HG03520 (cell line): ENCODE data around the gene GMNC.
A peak's percentile ranks its signal among the peaks of the same experiment; 100 is the strongest.
"Not testable (repeated sequence)": the region's sequence is repeated elsewhere in the genome, so short reads cannot be mapped to it uniquely, and the experiment has no call there.

ENCODE experiments used
- ATAC-seq: cut with Tn5 transposase; IDR thresholded peaks from one replicate; pipeline ENCODE4 v1.9.1; 2021; ENCODE audit warnings: mild to moderate bottlenecking, moderate library complexity; ENCODE audit not compliant: unreplicated experiment

GMNC gene, protein sequence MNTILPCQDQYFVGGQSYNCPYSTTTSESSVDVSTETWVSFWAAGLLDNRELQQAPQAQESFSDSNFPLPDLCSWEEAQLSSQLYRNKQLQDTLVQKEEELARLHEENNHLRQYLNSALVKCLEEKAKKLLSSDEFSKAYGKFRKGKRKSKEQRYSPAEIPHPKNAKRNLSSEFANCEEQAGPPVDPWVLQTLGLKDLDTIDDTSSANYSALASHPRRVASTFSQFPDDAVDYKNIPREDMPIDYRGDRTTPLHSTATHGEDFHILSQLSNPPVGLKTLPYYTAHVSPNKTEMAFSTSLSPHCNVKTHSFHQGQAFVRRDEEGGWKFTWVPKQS

DNA sequence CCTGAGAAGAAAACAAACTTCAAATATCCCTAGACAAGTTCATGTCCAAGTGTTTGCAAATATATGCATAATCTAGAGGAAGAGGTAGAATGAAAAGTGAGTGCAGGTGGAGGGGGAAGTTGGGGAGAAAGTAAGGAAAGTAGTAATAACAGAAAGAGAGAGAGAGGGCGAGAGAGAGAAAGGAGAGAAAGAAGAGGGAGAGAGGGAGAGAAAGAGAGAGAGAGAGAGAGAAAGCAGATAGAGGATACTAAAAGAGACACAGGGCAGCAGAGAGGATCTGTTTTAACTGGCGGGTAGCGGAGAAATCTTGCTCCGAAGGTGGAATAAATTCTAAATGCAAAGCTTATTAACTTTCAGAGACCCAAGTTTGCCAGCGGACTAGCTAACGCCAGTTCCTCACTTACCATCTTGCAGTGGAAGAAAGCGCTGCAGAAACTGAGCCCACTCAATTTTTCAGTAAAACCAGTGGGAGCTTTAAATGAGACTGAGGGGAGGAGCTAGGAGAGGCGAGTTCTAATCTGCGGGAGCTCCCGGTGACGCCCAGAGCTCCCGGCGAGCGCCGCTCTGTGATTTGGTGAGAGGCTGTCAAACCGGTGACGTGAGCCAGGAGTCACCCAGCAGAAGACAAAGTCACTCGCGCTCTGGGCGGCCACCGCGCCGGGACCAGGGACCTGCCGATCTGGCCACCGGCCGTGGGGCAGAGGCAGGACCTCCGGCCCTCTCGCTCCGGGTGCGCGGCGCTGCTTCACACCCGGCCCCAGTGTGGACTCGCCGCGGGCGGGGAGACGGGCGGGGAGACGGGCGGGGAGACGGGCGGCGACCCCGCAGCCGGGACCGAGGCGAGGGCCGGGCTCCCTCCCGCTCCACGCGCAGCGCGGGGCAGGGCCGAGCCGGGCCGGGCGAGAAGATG lies at the start of gene GMNC:
TSS of gene GMNC (minus strand) at position 486 of the 910 bp plus-strand sequence. CDS start at position 407, 79 bp downstream.
- ATAC-seq, result peak; percentile 91

DNA sequence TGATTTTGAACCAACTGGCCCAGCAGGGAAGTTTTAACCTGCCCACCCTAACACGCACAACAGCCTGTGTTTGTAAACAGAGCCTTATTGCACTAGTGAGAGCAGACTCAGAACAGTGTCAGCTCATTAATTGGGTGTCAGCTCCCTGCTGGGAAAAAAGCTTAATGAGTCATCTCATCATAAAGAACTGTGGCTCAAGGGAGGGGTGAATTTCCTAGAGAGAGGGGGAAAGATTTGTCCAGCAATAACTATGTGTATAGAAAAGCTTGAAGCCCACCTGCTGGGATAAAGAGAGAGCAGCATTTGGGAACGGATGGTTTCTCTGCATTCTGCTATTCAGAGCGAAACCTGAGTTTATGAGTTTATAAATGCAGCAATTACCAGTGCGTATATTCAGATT lies 48.9 kb upstream of the GMNC start:
- ATAC-seq, result no peak

DNA sequence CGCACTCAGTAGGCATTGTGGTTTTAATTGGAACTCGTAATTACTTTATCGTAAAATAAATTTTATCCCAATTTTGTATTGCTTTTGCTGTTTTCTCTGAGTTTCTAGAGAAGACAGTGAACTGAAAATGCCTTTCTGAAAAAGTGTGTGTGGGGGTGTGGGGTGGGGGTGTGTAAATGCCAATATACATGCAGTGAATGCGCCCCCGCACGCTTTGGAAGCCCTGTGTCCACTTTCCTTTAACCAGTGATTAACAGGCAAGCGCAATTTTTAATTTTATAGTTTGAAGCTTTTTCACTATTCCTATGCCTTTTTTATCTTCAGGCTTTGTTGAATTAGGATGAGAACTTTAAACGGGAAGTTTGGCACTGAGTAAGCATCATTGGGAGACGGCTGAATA lies 47.4 kb upstream of the GMNC start:
- ATAC-seq, result no peak

DNA sequence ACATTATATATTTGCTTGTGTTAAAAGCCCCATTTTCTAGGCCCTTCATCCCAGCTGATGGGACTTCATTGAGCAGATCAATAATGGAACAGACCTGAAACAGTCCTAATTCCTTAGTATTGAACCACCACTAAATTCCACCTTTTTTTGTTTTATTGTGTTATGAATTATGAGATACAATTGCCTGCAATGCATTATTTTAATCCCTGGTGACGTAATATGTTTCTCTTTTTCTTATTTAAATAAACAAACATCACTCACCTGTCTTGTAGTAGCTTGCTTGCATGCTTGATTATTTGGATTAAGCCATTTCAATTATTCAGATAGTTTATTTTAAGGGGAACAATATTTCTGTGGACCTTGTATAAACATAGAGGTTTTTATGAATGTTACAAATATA lies 40.7 kb upstream of the GMNC start:
- no peak for ATAC-seq

DNA sequence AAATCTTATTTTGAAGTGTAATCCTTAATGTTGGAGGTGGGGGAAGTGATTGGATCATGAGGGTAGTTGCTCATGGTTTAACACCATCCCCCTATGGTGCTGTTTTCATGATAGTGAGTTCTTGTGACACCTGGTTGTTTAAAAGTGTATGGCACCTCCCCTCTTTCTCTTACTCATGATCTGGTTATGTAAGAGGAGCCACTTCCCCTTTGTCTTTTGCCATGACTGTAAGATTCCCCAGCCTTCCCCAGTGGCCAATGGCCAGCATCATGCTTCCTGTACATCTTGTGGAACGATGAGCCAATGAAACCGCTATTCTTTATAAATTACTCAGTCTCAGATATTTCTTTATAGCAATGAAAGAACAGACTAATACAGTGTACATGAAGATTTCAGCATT lies 39.8 kb upstream of the GMNC start:
- no peak for ATAC-seq

DNA sequence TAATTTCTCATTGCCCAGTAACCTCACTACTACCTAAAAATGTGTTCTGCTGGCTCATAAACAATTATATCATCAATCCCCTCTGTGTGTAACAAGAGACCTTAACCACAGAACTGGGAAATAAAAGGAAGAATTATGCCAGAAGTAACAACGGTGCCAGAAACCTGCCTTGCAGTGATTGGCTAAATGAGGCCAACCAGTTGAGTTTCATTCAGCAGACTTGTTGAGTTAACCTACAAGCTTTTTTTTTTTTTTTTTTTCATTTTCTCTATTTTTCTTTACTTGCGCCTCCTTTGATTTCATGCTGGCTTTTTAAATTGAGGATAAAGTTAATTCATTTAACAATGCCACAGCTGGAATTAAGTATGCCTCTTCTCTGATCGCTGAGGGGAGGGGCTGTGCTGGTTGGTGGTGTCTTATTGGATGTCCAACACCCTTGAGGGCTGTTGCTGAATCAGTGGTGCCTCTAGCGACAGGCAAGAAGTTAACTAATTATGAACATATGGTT lies 30.0 kb upstream of the GMNC start:
- ATAC-seq, result no peak

DNA sequence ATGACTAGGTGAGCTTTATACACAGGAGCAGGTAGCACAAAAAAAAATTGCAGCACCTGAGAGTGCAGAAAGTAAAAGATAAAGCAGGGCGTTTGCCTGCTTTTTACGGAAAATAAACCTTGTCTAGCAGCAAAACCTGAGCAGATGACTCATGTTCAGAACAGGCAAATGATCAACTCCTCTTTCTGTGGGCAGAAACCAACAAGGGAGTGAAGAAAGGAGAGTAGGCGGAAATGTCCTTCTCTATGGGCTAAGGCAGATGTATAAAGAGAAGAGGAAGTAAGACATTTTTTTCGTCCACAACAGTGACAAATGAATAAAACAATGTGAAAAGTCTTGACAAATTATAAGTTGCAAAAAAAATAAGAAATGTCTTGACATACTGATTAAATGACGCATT lies 24.5 kb upstream of the GMNC start:
- peak; percentile 90 for ATAC-seq

DNA sequence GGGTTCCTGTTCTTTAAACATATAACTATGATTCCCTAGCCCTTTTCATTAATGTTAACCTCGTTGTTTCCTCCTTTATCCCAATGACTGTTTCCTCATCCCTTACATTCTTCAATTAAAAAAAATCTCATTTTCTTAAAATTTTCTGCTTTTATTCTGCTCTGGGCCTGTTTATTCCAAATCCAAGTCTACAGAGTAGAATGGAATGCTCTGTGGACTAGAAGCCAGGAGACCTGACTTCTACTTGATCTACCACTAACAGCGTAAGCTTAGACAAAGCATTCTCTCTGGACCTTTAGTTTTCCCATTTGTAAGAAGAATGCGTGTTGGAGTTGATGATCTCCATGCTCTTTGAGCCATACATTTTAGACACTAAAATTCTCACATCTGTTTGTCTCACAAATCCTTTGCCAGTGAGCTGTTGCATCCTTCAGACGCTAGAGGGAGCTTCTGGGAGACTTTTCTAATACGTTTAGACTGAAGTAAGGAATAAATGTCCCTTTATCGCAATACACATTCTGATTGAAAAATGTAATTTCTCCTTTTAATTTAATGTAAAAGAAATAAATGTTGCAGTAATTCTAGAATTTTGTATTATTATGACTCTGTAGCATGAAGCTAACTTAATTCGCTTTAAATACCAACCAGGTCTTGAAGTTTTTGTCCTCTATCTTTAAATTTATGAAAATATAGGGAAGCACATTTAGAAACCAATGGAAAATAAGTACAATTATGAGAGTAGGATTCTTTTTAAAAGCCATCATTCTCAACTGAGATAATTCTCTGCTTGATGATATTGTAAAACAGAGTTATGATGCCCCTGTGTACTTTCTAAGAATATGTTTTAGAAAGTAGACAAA lies 21.7 kb upstream of the GMNC start:
- ATAC-seq, result peak; percentile 77

DNA sequence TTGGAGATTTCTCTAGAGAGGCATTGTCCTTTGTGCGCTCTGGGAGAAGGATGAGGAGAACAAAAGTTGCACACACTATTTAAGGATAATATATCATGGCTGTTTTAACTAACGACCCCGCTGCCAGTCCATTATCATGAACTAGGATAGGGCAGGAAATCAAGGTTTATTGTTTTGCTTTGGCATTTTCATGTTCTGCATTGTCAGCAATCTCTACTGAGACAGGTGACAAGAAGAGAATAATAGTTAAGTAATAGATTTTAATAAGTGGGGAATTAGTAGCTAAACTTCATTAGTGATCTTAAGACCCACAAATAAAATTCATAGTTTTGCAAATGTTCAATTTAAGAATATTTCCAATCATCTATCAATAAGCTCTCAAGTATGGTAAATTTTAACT lies 20.6 kb upstream of the GMNC start:
- ATAC-seq, result no peak

DNA sequence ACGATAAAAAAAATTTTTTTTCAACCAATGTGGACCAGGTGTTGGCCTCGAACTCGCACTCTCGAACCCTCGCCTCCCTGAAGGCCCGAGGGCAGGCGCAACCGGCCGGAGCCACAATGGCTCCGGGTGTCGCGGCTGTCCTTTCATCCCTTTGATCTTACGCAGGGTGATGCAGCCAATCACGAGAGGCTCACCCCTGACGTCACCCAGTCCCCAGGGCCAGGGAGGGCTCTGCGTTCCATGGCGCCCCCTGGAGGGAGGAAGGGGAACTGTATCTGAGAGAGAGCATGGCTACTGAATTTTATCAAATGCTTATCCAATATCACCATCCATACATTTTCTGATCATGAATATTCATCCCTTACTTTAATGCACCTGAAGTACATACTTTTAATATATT lies 15.4 kb upstream of the GMNC start:
- ATAC-seq, result no peak

DNA sequence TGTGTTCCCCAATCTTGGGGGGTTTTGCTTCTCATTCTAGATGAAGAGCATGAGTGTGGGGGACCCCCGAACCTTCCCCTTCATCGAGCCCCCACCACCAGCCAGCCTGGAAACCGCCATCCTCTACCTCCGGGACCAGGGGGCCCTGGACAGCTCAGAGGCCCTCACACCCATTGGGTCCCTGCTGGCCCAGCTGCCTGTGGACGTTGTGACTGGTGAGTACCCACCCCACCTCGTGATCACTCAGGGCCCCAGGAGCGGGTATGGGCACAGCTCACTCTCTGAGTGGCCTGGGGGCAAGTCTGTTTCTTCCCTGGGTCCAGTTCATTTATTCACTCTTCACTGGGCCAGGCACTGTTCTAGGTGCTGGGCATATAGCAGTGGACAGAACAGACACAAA lies 13.9 kb upstream of the GMNC start:
- ATAC-seq, result not testable (repeated sequence)

DNA sequence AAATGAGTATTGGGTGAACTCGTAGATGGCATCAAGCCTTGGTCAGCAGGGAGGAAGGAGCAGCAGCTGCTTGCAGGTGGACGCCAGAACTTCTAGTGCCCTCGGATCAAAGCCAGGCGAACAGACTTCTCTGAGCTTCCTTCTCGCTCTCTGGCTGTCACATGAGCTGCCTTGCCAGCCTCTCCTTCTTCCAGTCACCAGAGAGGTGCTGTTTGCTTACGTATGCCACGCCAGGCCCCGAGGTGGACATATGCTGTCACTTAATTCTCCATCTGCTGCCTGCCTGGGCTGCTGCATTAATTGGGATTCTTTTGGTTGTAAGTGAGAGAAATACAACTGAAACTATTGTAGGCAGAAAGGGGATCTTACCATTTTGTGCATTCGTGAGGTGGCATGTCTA lies 12.6 kb upstream of the GMNC start:
- not testable (repeated sequence) for ATAC-seq

DNA sequence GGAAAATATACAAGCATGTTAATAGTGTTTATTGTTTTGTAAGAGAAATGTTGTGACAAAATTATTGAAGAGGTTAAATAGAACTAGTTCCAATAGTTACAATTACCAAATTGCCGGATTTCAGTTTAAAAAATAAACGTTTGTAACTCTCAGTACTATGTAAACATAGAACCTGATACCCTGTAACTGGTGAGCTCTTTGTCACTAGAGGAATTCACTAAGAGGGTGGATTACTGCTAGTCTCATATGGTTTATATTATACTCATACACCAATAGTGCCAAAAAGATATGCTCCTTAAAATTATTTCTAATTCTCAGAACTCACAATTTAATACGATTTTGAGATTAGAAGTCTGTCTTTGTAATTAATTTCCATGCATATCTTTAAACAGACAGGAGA lies 7.6 kb upstream of the GMNC start:
- no peak for ATAC-seq

DNA sequence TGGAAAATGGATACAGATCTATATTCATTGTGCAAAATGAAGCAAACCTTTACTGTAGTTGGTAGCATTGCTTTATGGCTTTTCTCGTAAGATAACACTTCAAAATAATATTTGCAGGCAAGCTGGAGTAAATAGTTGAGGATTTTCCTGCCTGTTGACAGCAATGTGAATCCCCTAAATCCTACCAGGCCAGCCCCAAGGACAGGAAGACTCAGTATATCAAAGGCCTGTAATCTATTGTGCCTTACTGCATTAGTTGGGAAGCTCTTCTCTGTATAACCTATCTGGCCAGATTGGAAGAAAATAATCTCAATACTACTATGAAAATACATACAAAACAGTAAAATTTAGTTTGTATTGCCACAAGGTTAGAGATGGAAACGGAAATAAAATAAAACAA lies 4.6 kb upstream of the GMNC start:
- no peak for ATAC-seq

DNA sequence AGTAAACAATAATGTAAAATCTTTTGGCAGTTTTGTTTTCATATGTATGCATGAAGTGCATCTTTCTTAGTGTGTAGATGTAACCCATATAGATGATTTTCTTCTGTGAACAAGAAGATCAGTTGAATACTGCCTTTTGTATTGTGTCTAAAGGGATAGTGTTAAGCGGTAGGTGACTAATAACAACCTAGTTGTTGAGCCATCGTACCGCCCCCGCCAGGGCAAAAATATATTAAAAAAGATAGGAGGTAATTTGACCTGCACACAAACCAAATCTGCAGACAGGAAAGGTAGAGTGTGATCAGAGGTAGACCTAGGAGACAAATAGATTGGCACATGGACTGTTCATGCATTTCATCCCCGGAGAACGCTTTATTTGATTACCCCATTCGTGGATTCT lies 3.3 kb upstream of the GMNC start:
- ATAC-seq, result peak; percentile 36

DNA sequence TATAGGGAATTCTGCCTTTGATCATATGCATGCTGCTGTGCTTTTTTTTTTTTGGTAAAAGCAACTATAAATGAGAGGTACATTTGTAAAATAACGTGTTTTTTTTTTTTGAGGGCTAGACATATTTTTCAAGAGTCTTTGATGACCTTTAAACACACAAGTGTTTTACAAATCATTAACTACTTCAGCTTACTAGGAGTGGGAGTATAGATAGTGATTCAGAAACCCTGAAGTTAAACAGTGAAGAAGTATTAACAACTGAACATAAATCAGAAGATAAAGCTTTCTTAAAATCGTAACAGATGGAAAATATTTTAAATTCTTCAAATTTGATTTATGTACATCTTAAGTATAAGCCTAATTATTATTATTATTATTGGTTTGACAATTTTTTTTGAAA lies 2.9 kb upstream of the GMNC start:
- ATAC-seq, result peak; percentile 46

DNA sequence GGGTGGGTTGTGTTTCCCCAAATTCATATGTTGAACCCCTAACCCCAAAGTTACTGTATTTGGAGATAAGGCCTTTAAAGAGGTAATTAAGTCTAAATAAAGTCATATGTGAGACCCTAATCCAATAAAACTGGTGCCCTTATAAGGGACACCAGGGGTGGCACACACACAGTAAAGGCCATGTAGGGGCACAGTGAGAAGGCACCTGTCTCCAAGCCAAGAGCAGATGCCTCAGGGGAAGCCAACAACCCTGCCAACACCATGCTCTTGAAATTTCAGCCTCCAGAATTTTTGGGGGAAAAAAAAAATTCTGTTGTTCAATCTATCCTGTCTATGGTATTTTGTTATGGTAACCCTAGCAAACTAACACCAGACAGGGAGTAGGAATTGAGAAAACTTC lies 1.5 kb upstream of the GMNC start:
- ATAC-seq, result no peak

DNA sequence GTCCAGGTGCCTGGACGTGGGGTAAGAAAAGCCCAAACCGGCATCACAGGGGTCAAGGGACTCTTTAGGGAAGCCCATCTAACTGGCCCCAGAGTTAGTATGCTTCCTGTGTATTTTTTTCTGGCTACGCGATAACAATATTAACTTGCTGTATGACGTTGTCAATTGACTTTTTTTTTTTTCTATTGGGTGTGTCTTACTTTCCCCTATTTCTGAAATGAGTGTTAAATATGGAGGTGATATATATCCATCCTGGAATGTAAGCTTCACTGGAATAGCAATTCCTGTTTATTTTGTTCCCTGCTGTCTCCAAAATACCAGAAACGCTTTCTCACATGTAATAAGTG lies 598 bp upstream of the GMNC start:
- ATAC-seq, result no peak

DNA sequence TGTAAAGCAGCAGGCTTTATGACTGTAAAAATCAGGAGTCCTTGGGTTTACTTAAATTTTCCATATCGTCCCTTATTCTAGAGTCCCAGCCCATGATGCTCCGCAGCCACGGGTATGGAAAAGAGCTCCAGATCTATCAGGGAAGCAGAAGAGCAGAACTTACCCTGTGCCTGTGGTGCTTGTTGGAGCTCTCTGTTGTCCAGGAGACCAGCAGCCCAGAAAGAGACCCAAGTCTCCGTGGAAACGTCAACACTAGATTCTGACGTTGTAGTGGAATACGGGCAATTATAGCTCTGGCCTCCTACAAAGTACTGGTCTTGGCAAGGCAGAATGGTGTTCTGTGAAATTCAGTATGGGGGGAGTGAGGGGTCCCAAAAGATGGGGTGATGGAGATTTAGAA lies 2.0 kb downstream of the GMNC start:
- no peak for ATAC-seq

DNA sequence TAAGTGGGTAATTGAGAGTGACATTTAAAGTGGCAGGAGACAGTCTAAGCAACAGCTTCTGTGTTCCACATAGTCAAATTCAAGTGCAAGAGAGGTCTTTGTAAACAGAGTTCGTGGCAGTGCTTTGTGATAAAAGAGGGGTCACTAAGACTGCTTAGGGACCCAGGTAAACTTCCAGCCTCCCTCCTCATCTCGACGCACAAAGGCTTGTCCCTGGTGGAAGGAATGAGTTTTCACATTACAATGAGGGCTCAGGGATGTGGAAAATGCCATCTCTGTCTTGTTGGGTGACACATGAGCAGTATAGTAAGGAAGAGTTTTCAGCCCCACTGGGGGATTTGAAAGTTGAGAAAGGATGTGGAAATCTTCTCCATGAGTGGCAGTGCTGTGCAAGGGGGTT lies 7.3 kb downstream of the GMNC start:
- no peak for ATAC-seq

DNA sequence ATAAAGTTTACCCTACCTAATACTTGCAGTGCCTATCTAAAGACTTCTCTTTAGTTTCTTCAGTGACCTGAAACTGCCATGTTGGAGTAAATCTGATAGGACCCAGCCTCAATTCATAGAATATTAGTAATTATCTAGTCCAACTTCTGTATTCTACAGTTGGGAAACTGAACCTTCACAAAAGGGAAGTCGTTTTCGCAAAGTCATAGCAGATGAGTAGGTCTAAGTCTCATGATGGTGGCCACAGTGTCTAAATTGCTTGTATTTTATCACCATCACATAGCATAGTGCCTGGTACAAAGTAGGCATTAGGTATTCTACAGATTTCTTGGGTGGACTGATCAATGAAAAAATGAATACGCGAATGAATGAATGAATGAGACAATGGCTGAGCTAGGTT lies 8.4 kb downstream of the GMNC start:
- ATAC-seq, result no peak
